Endothelial cell of umbilical vein (primary cell): ENCODE data around the gene LYVE1. TPM values are rescaled to one million over a fixed set of nuclear protein-coding genes. Genes with fewer than 3 reads are reported as not detected.

Source experiments
- BruUV-seq: library from RNA; stranded (reverse); fragments of 400-500 nt; replicated peaks from 2 replicates; lab custom pipeline; 2021; lab: Mats Ljungman, UMichigan
- CTCF ChIA-PET: fragments of 300-600, 350-600 bp; sonication (Branson Sonifier 250); formaldehyde crosslinking; loops from one replicate; lab custom pipeline; 2021; ENCODE audit warnings: antibody characterized with exemption, inconsistent platforms; lab: Charles Lee
- POLR2A ChIA-PET: fragments of 300-600, 350-600 bp; sonication (Branson Sonifier 250); formaldehyde crosslinking; loops from one replicate; lab custom pipeline; 2021; ENCODE audit warnings: antibody characterized with exemption, inconsistent platforms; lab: Charles Lee
- DNase-seq: peaks from one replicate; pipeline ENCODE4 v3.0.0-alpha.2; 2011; ENCODE audit warnings: low read depth, low spot score
- FAIRE-seq: peaks from 2 replicates; lab custom pipeline; 2011; peaks lifted over from hg19 to GRCh38; lab: Jason Lieb, UNC
- H2AFZ ChIP-seq: 2 replicates; pipeline ENCODE4 v1.6.0; 2012; ENCODE audit warnings: low read depth, low read length, control low read depth, inconsistent platforms
- H3K27ac ChIP-seq: 2 replicates; pipeline ENCODE4 v1.5.1; 2011; ENCODE audit warnings: low read depth, mild to moderate bottlenecking, control low read depth, low read length, moderate library complexity; ENCODE audit not compliant: insufficient read depth
- H3K27me3 ChIP-seq, 2 experiments: 2 replicates each; pipeline versions ENCODE4 v1.6.0 to v1.6.1; 2011; ENCODE audit warnings: low read length in 2 of 2, mixed read lengths in 1 of 2; ENCODE audit not compliant: control insufficient read depth in 2 of 2, insufficient read depth in 2 of 2
- H3K36me3 ChIP-seq, 2 experiments: 2 replicates in 1 of 2; 3 replicates in 1 of 2; pipeline ENCODE4 v1.5.1; 2011; ENCODE audit warnings: low read length in 2 of 2, mild to moderate bottlenecking in 1 of 2, moderate library complexity in 1 of 2; ENCODE audit not compliant: control insufficient read depth in 2 of 2, insufficient read depth in 2 of 2; ENCODE audit errors: extremely low read depth in 1 of 2
- H3K4me1 ChIP-seq: 3 replicates; pipeline ENCODE4 v1.5.1; 2011; ENCODE audit warnings: mild to moderate bottlenecking, low read length; ENCODE audit not compliant: control insufficient read depth, insufficient read depth; ENCODE audit errors: extremely low read depth
- H3K4me2 ChIP-seq: 2 replicates; pipeline ENCODE4 v1.6.1; 2011; ENCODE audit warnings: low read length, control low read depth, mixed read lengths; ENCODE audit not compliant: insufficient read depth
- H3K4me3 ChIP-seq, 3 experiments: fragments of 200-600 bp in 1 of 3; sonication (generic), shearing (Covaris generic) in 1 of 3; replicated peaks in 1 of 3; 2 replicates each; pipeline ENCODE4 v1.5.1; 2011 to 2016; ENCODE audit warnings: control low read depth in 3 of 3, low read length in 3 of 3, mild to moderate bottlenecking in 2 of 3, inconsistent platforms in 1 of 3, low read depth in 1 of 3, moderate library complexity in 1 of 3; ENCODE audit not compliant: insufficient read depth in 1 of 3
- H3K79me2 ChIP-seq: 2 replicates; pipeline ENCODE4 v1.6.0; 2012; ENCODE audit warnings: low read length, inconsistent platforms; ENCODE audit not compliant: control insufficient read depth, insufficient read depth
- H3K9ac ChIP-seq: replicated peaks from 2 replicates; pipeline ENCODE3; 2011; ENCODE audit warnings: low read length, control low read depth; ENCODE audit not compliant: insufficient read depth; ENCODE audit errors: extremely low read depth
- H3K9me1 ChIP-seq: replicated peaks from 3 replicates; pipeline ENCODE4 v1.6.0; 2011; ENCODE audit warnings: mild to moderate bottlenecking, low read length; ENCODE audit not compliant: control insufficient read depth, insufficient read depth; ENCODE audit errors: extremely low read depth
- H3K9me3 ChIP-seq: replicated peaks from 2 replicates; pipeline ENCODE4 v1.5.1; 2012; ENCODE audit warnings: low read length, inconsistent platforms; ENCODE audit not compliant: control insufficient read depth, insufficient read depth
- H4K20me1 ChIP-seq: replicated peaks from 2 replicates; pipeline ENCODE3; 2011; ENCODE audit warnings: mild to moderate bottlenecking, low read length; ENCODE audit not compliant: control insufficient read depth, insufficient read depth; ENCODE audit errors: extremely low read depth
- CTCF ChIP-seq, 2 donors: IDR thresholded peaks; 1 replicate in 1 of 2; 2 replicates in 1 of 2; pipeline ENCODE4 v1.5.1; 2011; ENCODE audit warnings: low read length in 2 of 2, mild to moderate bottlenecking in 2 of 2, moderate library complexity in 2 of 2, control low read depth in 1 of 2, inconsistent platforms in 1 of 2, low read depth in 1 of 2; ENCODE audit not compliant: insufficient read depth in 1 of 2; ENCODE audit errors: extremely low read depth in 1 of 2
- EZH2 ChIP-seq: IDR thresholded peaks from 2 replicates; pipeline ENCODE4 v1.6.1; 2012; ENCODE audit warnings: borderline replicate concordance, low read depth, mild to moderate bottlenecking, moderate library complexity, low read length, inconsistent platforms; ENCODE audit not compliant: severe bottlenecking
- FOS ChIP-seq: IDR thresholded peaks from 2 replicates; pipeline ENCODE4 v1.6.1; 2011; ENCODE audit warnings: mild to moderate bottlenecking, low read length, moderate library complexity, borderline replicate concordance; ENCODE audit not compliant: insufficient read depth
- GATA2 ChIP-seq: IDR thresholded peaks from 2 replicates; pipeline ENCODE4 v1.7.0; 2011; ENCODE audit warnings: low read depth, mild to moderate bottlenecking, moderate library complexity, mixed read lengths, low read length; ENCODE audit not compliant: insufficient read length, insufficient read depth
- JUN ChIP-seq: IDR thresholded peaks from 2 replicates; pipeline ENCODE4 v1.6.1; 2011; ENCODE audit warnings: borderline replicate concordance, low read depth; ENCODE audit not compliant: insufficient read length, insufficient read depth
- MAX ChIP-seq: IDR thresholded peaks from 2 replicates; pipeline ENCODE4 v1.6.1; 2011; ENCODE audit not compliant: insufficient read depth, insufficient read length
- MYC ChIP-seq: IDR thresholded peaks from one replicate; pipeline ENCODE4 v1.6.1; 2011; ENCODE audit warnings: mild to moderate bottlenecking, low read depth, low read length
- POLR2A ChIP-seq: IDR thresholded peaks from 2 replicates; pipeline ENCODE4 v1.6.1; 2012; ENCODE audit warnings: low read depth, mild to moderate bottlenecking, control low read depth, low read length
- POLR2AphosphoS5 ChIP-seq: IDR thresholded peaks from 2 replicates; pipeline ENCODE4 v1.6.1; 2012; ENCODE audit warnings: low read depth, mild to moderate bottlenecking, control low read depth, low read length, moderate library complexity; ENCODE audit not compliant: insufficient read depth
- dilution Hi-C: fragments of 300-500 bp; cut with MboI; formaldehyde crosslinking; loops from one replicate; pipeline ENCODE4 v1.15.0; 2019; ENCODE audit warnings: low sequenced_read_pairs; ENCODE audit not compliant: extremely low pct_ligation_motif_present
- intact Hi-C: fragments of 100-400 bp; cut with micrococcal nuclease; formaldehyde crosslinking; loops from one replicate; pipeline ENCODE4 v1.10.0; 2022
- polyA plus RNA-seq, 4 experiments: library from polyadenylated mRNA; depleted of rRNA in 3 of 4; stranded (reverse) in 3 of 4; unstranded in 1 of 4; fragments of >200 nt; gene quantifications; 2 replicates each; pipeline versions ENCODE4 v1.2.1 to v1.2.3, GENCODE V29; 2011 to 2012; ENCODE audit warnings: missing spikeins in 1 of 4
- total RNA-seq: library from RNA; stranded (reverse); gene quantifications from 2 replicates; pipeline ENCODE4 v1.2.3, GENCODE V29; 2021

The LYVE1 gene
- total and polyA plus RNA-seq, 2 donors (not counting 3 experiments of a cell fraction or from before 2014, with no cell fraction given) = 4.6 to 7.6 TPM

GRCh38 chr11:10565493-10565892 is 3.0 kb downstream of the LYVE1 start:
- POLR2A ChIA-PET = no interaction called here

More at GRCh38 chr11:10565493-10565892, 3.0 kb downstream of the LYVE1 start:
- no peaks in the 10 kb centered on the region for H3K9me1 ChIP-seq
- FAIRE-seq = no peak
- CTCF ChIA-PET = interaction anchor here (0.8 to 3.2 kb wide), 13 partner anchors 16 to 170 kb away, joined by 3 to 35 read pairs (median 5); partner anchors contain the start of gene RNF141
- H3K27ac ChIP-seq = no peak overlapping the region
- no TSS peak for BruUV-seq
- no peak overlapping the region for H2AFZ ChIP-seq
- intact Hi-C loops (no loop called here), dilution Hi-C loops (no loop called here)
- DNase-seq = no peak
- H4K20me1 ChIP-seq = no peaks in the 10 kb centered on the region
- H3K9ac ChIP-seq = no peak overlapping the region
- no peaks in the 10 kb centered on the region for H3K79me2 ChIP-seq
- H3K36me3 ChIP-seq = no peaks in the 10 kb centered on the region
- H3K4me2 ChIP-seq = no peak overlapping the region
- no peak overlapping the region for H3K4me3 ChIP-seq
- peaks cover 10% of the 10 kb centered on the region for H3K4me1 ChIP-seq
- no peaks in the 10 kb centered on the region for H3K9me3 ChIP-seq
- TF ChIP-seq POLR2A = no peak
- TF ChIP-seq CTCF (IDR thresholded peaks at IDR 0.05; ENCODE audit: extremely low read depth in 1 of 2, insufficient read depth in 1 of 2, low read depth in 1 of 2, low read length in 2 of 2) = no peak
- TF ChIP-seq FOS = no peak
- no peak for TF ChIP-seq EZH2
- no peak for TF ChIP-seq MYC
- no peak for TF ChIP-seq GATA2
- no peak for TF ChIP-seq POLR2AphosphoS5
- no peak for TF ChIP-seq MAX
- TF ChIP-seq JUN = no peak
- no peaks in the 10 kb centered on the region for H3K27me3 ChIP-seq
